Cardiac muscle cell (in vitro differentiated cells and primary cell): ENCODE measurements around the gene MYCBP2. TPM values are rescaled to one million over a fixed set of nuclear protein-coding genes. Genes with fewer than 3 reads are reported as not detected.

Experiments used
- DNase-seq, 2 donors: peaks; one replicate each; pipeline versions ENCODE4 v3.0.0 to v3.0.0-alpha.2; 2010 to 2017; ENCODE audit warnings: low read depth in 1 of 2, low spot score in 1 of 2
- H3K27ac ChIP-seq: fragments of 200-600 bp; sonication (generic); 2 replicates; pipeline ENCODE4 v1.5.1; 2016
- H3K27me3 ChIP-seq: fragments of 200-600 bp; sonication (generic); 2 replicates; pipeline ENCODE4 v1.6.0; 2016; ENCODE audit warnings: control low read depth
- H3K36me3 ChIP-seq: fragments of 200-600 bp; sonication (generic); 2 replicates; pipeline ENCODE4 v1.5.1; 2016; ENCODE audit warnings: control low read depth
- H3K4me1 ChIP-seq: fragments of 200-600 bp; sonication (generic); 2 replicates; pipeline ENCODE4 v1.8.1; 2017; ENCODE audit warnings: low read depth, mild to moderate bottlenecking, mixed run types
- H3K4me3 ChIP-seq: fragments of 200-600 bp; sonication (generic); 2 replicates; pipeline ENCODE4 v1.5.1; 2016; ENCODE audit warnings: mild to moderate bottlenecking
- H3K9me3 ChIP-seq: fragments of 200-600 bp; sonication (generic); 2 replicates; pipeline ENCODE4 v1.5.1; 2017; ENCODE audit warnings: low read depth, mild to moderate bottlenecking, control low read depth
- polyA plus RNA-seq: library from polyadenylated mRNA; unstranded; fragments of >200 nt; fragmentation: Nextera tagmentation; extraction: Ambion mirVana; gene quantifications from 2 replicates; pipeline ENCODE4 v1.2.1, GENCODE V29; 2016
- total RNA-seq: library from RNA; depleted of rRNA; stranded (reverse); fragments of >200 nt; gene quantifications from 2 replicates; pipeline ENCODE4 v1.2.3, GENCODE V29; 2016
- TF ChIP-seq, protein P1 (sequence below): IDR thresholded peaks from 2 replicates; pipeline ENCODE4 v1.5.1; 2012; ENCODE audit warnings: low read depth, mild to moderate bottlenecking, low read length

Gene MYCBP2
- total and polyA plus RNA-seq, 2 experiments from 2014 or later = 19.8 to 51.1 TPM

DNA sequence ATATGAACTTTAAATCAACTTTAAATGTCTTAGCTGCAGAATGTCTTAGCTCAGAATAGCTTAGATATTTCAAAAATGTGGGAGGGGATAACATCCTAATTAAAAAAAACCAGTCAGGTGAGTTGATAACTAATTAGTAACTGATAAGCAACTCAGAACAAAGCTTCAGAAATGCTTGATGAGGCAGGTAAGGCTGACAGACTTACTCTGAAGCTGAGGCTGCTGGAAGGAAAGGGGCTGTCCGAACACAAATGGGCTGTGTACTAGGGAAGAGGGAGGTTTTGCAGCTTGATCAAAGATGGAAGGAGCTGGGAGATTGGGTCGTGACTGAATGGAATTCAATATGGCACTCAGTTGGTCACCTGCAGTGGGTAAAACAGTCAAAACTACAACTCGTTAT, 208.8 kb downstream of the MYCBP2 start:
- no peak overlapping the region for H3K27ac ChIP-seq
- no peaks in the 10 kb centered on the region for H3K9me3 ChIP-seq
- no peak overlapping the region for H3K4me3 ChIP-seq
- peaks cover 6% of the 10 kb centered on the region for H3K36me3 ChIP-seq
- H3K27me3 ChIP-seq = no peaks in the 10 kb centered on the region
- DNase-seq = no peak
- H3K4me1 ChIP-seq = no peaks in the 10 kb centered on the region
- TF ChIP-seq, protein P1, sequence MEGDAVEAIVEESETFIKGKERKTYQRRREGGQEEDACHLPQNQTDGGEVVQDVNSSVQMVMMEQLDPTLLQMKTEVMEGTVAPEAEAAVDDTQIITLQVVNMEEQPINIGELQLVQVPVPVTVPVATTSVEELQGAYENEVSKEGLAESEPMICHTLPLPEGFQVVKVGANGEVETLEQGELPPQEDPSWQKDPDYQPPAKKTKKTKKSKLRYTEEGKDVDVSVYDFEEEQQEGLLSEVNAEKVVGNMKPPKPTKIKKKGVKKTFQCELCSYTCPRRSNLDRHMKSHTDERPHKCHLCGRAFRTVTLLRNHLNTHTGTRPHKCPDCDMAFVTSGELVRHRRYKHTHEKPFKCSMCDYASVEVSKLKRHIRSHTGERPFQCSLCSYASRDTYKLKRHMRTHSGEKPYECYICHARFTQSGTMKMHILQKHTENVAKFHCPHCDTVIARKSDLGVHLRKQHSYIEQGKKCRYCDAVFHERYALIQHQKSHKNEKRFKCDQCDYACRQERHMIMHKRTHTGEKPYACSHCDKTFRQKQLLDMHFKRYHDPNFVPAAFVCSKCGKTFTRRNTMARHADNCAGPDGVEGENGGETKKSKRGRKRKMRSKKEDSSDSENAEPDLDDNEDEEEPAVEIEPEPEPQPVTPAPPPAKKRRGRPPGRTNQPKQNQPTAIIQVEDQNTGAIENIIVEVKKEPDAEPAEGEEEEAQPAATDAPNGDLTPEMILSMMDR = no peak

DNA sequence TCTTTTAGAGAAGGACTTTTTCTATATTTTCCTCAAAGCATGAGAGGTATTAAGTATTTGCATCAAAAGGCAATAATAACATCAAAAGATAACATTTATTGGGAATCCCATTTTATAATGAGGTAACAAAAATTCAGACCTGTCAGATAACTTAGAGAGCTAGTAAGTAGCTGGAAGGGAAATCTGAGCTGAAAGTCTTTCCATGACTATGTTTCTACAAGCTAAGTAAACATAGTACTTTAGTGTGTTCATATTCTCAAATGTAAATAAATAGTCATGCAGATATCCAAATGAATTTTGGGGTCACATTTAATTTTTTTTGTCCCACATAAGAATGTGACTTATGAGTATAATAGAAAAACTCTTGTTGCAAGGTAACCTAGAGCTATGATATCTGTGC, 212.6 kb downstream of the MYCBP2 start:
- Histone ChIP-seq H3K36me3 (no peaks in the 10 kb centered on the region), H3K27ac (no peak overlapping the region), H3K4me3 (no peak overlapping the region), H3K27me3 (no peaks in the 10 kb centered on the region), H3K9me3 (no peaks in the 10 kb centered on the region), H3K4me1 (no peaks in the 10 kb centered on the region)
- no peak for DNase-seq
- TF ChIP-seq, protein P1 = no peak

DNA sequence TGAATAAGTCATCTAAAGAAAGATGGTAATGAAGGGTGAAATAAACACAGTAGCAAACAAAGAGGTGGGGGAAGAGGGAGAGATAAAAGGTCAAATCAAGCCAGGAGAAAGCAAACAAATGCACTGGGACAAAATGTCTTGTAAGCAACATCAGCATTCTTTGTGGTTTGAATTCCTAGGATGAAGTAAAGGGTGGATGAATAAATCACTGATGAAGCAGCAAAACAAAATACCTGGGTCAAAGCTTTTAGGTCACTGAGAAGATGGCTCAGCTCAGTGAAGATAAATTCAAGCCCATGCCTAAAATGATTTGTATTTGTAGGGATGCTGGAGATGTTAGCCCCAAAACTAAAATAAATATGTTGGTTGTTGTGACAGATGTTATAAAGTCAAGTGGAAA, 213.4 kb downstream of the MYCBP2 start:
- no peaks in the 10 kb centered on the region for H3K36me3 ChIP-seq
- no peak for DNase-seq
- no peaks in the 10 kb centered on the region for H3K9me3 ChIP-seq
- TF ChIP-seq, protein P1 = no peak
- H3K27me3 ChIP-seq = no peaks in the 10 kb centered on the region
- H3K4me1 ChIP-seq = no peaks in the 10 kb centered on the region
- no peak overlapping the region for H3K4me3 ChIP-seq
- H3K27ac ChIP-seq = no peak overlapping the region

DNA sequence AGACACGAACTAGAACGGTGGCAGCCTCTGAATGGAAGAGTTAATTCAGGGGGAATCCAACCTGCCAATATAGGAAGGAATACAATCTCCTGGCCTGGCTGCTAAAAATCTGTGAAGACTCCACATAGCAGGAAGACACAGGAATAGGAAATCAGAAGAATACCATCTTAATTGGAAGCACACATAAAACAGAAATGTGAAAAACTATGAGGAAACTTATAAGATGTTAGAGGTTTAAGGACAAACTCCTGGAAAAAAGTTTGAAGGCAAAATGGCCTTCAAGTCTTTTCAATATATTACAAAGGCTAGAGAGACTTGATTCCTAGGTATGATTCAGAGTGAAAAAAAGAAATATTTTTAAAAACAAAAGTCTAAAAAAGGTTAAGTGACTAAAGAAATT, 221.8 kb downstream of the MYCBP2 start:
- no peak overlapping the region for H3K27ac ChIP-seq
- DNase-seq = no peak
- no peaks in the 10 kb centered on the region for H3K36me3 ChIP-seq
- H3K27me3 ChIP-seq = no peaks in the 10 kb centered on the region
- TF ChIP-seq, protein P1 = no peak
- H3K4me1 ChIP-seq = no peaks in the 10 kb centered on the region
- H3K9me3 ChIP-seq = no peaks in the 10 kb centered on the region
- no peak overlapping the region for H3K4me3 ChIP-seq

DNA sequence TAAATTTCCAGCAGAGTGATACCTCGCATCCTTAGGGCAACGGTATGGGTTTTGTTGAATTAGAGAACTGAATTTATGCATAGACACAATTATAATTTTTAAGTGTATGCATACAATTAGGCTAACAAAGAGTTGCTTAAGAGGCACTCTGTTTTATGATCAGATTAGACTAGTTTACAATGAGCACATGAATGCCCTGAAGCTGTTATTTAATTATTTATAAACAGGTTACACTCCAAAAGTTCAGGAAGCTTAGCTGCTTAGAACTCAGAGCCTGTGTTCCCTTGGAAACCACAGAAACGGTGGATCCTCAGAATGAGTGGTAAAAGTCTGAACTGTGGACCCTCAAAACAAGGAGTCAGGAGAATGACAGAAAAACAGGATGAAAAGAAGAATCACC, 227.5 kb downstream of the MYCBP2 start:
- DNase-seq = no peak
- Histone ChIP-seq H3K27me3 (no peaks in the 10 kb centered on the region), H3K4me3 (no peak overlapping the region), H3K4me1 (no peaks in the 10 kb centered on the region), H3K9me3 (no peaks in the 10 kb centered on the region), H3K27ac (no peak overlapping the region), H3K36me3 (no peaks in the 10 kb centered on the region)
- TF ChIP-seq, protein P1 = no peak

DNA sequence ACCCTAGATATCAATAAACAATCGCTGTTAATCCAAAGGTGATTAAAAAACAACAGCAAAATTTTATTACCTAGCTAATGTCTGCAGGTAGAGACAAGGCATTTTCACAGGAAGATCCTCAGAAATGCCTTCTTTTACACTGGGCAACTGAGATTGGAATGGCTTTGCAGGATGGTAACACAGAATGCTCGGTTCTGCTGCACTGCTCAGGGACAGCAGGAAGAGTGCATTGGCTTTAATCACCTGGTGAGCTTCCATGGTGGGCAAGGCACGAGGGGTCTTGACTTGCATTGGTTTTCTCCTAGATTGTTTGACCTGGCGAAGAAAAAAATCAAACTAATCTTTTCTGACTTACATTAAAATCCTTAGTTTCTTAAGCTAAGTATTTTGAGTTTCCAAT, 231.6 kb downstream of the MYCBP2 start:
- Histone ChIP-seq H3K4me3 (no peak overlapping the region), H3K36me3 (no peaks in the 10 kb centered on the region), H3K27ac (no peak overlapping the region), H3K4me1 (no peaks in the 10 kb centered on the region), H3K9me3 (no peaks in the 10 kb centered on the region), H3K27me3 (no peaks in the 10 kb centered on the region)
- DNase-seq = no peak
- TF ChIP-seq, protein P1 = no peak
